Measurements from ENCODE around the gene PAQR7.
"Not testable (repeated sequence)": the region's sequence is repeated elsewhere in the genome, so short reads cannot be mapped to it uniquely, and the experiment has no call there.

The PAQR7 gene

DNA sequence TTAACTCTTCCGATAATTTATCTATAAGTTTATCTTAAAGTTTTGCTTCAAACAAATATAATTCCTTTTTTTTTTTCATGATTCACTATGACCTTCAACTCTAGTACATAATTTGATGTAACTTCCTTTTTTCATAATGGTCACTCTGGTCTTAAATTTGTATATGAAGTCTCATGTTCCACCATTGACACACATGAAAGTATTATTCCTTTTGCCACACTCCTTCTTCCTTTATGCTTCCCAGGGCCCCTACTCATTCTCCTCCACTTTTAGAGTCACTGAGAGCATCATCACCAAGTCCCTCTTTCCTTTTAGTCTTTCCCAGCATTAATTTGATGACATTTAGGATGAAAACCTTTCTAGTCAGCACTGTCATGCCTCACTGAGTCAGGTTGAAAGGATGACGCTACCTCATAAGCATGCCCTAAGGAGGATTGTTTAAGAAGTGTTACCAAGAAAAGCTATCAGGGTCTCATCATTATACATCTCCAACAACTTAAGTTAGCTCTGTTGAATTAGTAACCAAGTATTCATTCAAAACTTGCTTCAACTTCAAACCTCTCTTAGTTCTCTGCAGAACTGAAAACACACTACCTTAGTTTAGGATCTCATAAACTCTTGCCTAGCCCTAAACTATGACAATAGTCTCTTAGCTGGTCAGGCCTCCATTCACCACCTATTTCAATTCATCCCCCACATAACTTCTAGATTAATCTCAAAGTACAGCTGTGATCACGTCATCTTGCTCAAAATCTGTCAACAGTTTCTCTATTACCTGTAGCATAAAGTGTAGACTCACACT, 30.8 kb downstream of the PAQR7 start:
- DNase-seq, result no peak

DNA sequence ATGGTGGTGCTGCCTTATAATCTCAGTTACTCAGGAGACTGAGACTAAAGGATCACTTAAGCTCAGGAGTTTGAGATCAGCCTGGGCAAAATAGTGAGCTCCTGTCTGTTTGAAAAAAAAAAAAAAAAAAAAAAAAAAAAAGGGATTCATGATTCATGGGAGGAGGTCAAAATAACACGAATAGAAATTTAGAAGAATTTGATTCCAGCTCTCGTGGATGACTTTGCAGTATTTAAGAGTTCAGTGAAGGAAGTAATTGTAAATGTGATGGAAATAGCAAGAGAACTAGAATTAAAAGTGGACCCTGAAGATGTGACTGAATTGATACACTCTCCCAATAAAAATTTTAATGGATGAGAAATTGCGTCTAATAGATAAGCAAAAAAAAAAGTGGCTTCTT, 32.0 kb downstream of the PAQR7 start:
- DNase-seq, result no peak

DNA sequence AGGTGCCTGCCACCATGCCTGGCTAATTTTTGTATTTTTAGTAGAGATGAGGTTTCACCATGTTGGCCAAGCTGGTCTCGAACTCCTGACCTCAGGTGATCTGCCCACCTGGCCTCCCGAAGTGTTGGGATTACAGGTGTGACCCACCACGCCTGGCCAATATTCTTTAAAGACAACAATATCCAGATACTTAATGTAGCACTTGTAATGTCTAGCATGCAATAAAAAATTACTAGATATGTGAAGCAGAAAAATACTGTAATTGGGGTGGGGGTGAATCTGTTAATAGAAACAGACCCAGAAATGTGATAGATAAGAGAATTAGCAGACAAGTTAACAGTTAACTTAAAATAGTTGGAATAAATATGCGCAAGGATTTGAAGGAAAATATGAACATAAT, 35.7 kb downstream of the PAQR7 start:
- not testable (repeated sequence) for DNase-seq

DNA sequence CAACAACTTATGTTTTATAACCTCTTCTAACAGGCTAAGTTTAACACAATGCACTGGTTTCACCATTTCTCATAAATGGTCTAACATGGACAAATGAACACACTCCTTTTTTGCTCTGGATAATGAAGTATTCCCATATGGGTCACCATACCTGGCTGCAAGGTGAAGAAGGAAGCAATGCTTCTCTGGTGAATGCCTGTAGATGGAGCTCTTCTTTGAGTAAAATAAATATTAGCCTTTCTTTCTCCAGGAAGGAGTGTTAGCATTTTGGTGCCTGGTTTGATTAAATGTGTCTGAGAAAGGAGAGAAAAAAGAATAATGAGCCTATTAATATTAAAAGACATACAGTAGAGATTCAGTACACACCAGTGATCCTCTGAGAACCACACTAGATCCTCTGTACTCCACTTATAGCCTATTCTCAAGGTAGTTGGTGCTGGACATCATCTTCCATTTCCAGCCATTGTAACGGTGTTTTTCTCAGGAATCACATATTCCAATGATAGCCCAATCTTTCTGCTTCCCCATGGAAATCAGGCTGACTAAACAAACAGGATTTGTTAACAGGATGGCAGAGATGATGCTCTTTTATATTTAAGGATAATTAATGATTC, 38.1 kb downstream of the PAQR7 start:
- DNase-seq, result no peak

DNA sequence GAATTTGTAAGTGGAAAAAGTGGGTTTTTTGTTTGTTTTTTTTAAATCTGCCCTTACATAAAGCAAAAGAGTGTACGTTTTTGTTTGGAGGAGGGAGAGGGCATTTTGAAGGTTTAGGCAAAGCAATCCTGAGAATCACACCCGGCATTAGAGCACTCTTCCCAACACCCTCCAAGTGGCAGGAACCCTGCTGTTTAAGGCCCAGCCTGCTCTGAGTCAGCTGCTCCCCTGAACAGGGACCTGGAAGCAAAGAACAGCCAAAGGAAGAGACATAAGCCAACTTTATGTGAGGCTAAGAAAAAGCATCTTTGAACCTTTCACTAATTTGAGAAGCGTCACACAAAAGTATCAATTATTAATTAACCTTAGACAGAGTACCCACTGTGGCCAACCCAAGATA, 38.8 kb downstream of the PAQR7 start:
- DNase-seq, result no peak

DNA sequence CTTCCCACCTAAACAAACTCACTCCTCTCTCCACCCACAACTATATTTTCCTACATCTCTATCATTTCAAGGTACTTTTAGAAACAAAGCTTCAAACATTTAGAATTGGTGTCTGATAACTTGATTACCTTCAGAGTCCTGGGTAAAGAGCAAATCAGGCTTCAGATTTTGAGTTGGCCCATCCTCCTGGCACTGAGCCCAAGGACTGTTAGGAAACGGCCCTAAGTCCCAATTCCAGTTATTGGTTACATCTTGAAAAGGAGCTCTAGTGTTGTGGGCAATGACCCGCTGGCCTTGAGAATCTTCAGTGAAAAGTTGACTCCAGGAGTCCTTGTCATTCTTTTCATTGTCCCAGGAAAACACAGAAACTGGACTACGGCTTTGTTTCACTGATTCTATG, 40.6 kb downstream of the PAQR7 start:
- DNase-seq, result no peak

DNA sequence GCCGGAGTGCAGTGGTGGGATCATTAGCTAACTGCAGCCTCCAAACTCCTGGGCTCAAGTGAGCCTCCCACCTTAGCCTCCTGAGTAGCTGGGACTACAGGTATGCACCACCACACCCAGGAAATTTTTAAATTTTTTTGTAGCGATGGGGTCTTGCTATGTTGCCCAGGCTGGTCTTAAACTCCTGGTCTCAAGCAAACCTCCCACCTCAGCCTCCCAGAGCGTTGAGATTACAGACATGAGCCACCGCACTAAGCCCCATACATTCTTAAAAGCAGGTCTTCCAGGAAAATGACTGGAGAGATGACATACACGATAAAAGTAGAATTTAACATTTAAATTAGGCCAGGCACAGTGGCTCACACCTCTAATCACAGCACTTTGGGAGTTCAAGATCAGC, 42.4 kb downstream of the PAQR7 start:
- no peak for DNase-seq

DNA sequence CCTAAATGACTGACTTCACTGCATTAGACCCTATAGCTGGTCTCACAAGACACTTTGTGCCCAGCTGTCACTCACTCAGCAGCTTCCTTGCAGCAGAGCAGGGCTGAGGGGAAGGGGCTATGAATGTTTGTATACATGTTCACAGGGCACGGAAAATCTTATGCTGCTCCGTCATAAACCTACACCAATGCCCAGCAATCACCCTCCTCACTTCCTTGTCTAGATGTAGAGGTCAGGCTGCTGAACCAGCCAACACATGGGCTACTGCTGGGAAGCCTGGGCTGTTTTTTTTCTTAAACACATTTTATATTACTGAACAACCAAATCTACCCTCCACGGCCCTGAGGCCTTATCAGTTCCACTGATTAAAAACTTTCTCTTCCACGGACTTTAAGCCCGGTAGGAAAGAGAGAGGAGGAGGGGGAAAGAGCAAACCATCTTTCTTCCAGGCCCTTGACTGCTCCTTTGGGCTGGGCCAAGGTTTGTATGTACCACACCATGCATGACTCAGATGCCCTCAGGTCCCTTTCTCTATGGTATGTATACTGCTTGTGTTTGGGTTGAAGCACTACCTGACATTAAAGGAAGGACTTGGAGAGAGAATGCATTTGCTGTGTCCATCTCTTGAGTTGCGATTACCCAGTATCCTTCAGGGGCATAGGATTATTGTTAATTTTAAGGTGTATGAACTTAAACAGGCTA, 43.0 kb downstream of the PAQR7 start:
- DNase-seq, result no peak

DNA sequence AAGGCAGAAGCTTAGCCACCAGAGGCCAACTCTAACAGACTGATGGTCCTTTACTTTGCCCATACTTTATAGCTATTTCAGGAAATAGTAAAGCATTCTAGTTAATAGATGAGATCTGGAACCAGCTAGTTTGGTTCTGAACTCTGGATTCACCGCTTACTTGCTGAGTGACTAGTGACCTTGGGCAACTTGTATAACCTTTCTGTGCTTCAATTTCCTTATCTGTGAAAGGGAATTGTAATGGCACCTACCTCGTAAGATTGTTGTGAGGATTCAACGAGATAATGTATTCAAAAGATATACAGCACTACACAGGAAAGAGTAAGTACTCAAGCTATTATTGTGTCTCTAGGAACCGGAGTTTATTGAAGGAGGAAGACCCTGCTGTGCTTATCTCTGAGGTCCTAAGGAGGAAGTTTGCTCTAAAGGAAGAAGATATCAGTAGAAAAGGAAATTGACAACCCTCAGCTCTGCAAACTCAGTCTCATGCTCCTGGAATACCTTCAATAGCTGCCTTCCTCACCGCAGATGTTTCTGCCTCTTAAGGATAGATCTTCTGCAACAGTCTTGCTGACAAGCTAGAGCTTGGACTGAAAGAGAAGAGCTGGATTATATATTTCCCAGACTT, 43.8 kb downstream of the PAQR7 start:
- DNase-seq, result no peak

DNA sequence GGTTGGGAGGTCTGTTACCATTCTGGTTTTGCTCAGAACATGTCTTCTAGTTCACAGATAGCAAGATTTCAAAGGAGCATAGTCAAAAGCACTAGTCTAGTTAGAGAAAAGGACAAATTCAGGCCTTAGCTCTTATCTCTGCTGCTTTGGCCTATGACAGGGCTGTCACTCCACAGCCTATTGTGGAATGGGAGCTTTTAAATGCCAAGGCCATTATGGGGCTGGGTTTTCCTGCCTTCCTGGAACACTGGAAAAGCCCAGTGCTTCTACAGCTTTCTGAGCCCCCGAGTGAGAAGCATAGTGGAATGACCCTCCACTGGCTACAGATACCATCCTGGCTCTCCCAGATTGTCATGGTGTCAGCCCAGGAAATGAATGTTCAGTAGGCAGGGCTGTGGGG, 46.5 kb downstream of the PAQR7 start:
- DNase-seq, result no peak

DNA sequence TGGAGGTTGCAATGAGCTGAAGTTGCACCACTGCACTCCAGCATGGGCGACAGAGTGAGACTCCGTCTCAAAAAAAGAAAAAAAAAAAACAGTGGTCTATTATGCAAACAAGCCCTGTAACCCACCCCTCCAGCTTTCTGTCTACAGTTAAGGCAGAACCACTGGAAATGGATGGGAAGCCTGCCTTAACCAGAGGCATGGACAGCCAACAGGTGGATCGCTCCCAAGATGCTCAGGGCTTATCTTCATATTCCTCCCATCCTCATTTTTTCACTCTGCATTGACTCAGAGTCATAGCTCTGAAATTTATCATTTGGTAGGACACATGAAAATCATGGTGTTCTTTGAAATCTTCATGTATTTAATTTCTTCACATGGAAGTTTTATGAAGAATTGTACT, 47.0 kb downstream of the PAQR7 start:
- DNase-seq, result no peak

DNA sequence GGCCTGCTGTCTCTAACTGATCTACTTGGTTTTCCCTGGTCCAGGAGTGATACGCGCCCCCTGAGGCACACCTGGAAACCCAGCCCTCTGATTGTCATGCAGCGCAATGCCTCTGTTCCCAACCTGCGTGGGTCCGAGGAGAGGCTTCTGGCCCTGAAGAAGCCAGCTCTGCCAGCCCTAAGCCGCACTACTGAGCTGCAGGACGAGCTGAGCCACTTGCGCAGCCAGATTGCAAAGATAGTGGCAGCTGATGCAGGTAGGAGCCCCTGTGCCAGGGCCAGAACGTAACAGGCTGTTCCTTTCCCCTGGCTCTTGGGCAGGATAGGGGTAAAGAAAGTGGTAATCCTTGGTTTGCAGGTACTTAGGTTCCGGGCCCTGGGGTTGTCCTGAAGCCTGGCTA, 48.9 kb downstream of the PAQR7 start:
- no peak for DNase-seq

DNA sequence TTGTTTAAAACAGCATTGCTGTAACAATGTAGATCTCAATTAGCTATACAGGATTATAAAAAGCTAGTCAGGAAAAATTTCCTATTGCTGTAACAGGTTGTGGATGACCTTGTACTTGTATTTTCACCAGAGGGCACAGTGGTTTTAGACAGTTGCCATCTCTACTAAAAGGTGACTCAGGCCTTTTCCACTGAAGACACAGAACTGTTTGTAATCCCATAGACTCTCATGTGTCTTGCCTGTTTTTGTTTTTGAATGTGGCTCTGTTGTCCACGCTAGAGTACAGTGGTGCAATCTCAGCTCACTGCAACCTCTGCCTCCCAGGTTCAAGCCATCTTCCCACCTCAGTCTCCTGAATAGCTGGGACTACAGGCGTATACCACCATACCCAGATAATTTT, 49.9 kb downstream of the PAQR7 start:
- no peak for DNase-seq

DNA sequence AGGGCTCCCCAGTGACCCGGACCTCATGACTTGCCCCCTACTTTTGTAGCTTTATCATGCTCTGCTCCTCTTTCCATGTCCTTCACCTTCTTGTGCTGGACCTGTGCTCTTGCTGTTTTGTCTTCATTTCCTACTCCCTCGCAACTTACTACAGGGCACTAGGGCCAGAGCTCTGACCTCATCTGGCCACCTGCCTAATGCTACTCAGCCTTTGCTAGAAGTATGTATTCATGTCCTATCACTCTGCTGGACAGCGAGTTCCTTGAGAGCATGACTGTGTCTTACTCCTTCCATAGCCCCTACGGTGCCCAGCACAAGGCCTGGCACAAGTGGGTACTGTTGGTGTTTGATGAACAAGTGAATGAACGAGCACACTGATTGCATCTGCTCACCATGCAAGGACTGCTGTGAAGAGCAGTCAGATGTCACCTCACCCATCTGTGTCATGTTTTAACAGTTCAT, 53.8 kb downstream of the PAQR7 start:
- no peak for DNase-seq

DNA sequence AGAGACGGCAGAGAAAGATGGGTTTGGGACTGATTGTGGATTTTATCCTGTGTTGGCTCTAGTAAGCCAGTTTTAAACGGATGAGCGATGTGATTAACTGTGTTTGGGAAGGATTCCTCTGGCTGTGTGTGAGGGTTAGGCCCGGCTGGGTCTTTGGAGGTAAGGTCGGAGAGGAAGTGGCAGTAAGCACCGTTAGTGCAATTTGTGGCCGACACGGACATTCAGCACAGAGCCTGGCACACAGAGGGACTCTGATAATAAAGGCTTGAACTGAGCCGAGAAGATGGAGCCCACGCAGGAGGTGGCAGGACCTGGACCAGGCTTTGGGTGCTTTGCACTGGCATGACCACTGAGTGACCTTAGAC, 54.4 kb downstream of the PAQR7 start:
- no peak for DNase-seq

DNA sequence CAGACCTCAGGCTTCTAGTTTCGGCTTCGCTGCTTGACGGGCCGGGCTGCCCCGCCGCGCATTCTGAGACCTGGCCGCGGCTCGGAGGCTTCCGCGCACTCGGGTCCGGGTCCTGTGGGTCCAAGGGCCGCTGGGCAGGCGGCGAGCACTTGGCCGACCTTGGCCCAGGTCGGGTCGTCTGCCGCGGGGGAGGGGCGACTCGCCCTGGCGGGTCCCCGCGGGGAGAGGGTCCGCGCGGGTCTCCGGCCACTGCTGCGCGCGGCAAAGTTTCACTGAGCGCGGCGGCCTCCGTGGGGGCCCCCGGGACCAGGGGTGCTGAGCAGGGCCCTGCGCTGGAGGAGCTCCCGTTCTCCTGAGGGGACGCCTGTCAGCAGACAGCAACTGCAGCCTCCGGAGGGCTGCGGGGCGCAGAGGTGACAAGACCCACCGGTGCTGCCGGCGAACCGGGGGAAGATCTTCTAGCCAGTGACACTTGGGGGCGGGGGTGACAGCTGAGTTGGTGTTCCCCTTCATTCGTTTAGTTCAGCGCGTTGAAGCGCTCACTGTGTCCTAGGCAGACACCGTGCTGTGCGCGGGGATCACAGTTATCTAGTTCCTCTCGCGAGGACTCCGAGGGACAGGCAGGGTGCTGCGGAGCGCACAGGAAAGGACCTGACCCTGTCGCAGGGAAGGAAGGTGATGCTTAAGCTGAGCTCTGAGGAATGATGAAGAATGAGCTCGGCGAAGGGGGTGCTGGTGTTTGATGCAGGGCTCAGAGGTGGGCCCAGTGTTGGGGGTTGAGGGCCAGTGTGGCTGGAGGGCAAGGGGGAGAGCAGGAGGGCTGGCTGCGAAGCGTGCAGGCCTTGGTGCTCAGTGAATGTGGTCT, 55.0 kb downstream of the PAQR7 start:
- peak; percentile 78 for DNase-seq

DNA sequence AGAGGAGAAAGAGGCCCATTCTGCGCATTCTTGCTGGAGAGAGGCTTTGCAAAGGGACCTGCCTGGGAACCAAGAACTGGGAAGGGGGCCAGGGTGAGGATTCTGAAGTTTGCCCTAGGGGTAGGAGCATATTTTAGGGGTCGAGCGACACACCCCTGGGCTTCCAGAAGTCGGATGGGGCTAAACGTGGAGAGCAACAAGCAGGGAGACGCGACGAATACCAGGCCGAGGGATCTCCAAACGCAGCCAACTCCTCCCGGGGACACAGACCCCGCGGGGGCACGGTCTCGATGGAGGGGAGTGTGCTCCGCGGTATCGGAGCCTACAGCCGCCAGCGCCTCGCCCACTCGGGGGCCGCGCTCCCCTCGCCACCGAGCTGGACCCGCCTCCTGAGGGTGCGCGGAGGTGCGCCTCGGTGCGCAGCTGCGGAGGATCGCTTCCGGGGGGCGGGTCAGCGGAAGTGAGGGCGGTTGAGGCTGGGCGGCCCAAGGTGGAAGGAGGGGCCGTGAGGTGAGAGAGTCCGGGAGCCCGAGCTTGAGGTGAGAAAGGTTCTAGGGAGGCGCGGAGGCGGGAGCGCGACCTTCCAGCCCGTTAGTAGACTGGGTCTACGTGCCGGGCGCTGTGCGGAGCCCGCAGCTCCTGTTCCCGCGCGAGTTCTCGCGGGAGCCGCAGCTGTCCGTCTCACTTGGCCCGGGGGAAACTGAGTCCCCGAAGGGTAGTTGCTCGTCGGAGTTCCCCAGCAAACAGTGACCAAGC, 55.8 kb downstream of the PAQR7 start, which contains the start of gene MTFR1L:
Gene MTFR1L, plus strand, starts transcription at position 464 of the 756 bp plus-strand sequence. CDS start 3,151 bp downstream, outside the sequence.
- DNase-seq, result peak; percentile 93

DNA sequence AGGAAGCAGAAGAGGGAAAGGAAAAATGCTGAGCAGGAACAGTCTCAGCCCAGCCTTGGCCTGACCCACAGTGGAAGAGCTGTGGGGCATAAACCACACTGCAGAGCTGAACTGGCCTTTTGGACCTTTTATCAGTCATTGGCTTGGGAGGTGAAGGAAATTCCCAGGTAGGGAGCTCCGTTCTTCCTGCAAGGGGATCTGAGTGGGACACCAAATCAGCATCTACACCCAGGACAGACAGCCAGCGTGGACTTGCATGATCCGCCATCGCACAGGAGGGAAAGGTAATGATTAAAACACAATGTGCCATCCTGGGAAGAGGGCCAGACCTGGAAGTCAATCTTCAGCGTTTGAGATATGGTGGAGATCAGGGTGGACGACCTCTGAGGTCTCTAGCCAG, 56.9 kb downstream of the PAQR7 start:
- no peak for DNase-seq

DNA sequence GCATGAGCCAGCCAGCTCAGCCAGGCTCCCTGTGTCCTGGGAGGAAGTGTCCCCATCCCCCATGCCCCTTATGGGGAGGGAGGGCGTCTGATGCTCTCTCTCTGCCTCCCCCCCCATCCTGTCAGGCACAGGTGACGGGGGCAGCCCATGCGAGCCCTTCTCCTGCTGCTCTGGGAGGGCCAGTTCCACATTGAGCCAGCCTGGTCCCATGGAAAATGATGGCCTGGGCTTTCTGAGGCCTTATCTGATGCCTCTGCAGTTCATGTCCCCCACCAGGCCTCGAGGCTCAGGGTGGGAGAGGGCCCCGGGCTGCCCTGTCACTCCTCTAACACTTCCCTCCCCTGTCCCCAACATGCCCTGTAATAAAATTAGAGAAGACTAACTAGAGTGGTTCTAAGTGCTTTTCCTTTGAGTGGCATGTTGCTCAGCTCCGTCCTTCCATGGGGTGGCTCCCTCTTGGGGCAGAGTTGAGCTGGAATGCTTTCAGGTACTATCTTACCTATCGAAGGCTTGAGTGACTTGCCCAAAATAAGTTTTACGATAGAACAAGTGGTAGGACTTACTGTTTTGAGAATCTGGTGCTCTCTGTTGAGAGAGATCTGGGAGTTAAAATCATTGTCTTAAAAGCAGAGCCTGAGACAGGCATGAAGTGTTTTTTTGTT, 57.5 kb downstream of the PAQR7 start:
- DNase-seq, result no peak

DNA sequence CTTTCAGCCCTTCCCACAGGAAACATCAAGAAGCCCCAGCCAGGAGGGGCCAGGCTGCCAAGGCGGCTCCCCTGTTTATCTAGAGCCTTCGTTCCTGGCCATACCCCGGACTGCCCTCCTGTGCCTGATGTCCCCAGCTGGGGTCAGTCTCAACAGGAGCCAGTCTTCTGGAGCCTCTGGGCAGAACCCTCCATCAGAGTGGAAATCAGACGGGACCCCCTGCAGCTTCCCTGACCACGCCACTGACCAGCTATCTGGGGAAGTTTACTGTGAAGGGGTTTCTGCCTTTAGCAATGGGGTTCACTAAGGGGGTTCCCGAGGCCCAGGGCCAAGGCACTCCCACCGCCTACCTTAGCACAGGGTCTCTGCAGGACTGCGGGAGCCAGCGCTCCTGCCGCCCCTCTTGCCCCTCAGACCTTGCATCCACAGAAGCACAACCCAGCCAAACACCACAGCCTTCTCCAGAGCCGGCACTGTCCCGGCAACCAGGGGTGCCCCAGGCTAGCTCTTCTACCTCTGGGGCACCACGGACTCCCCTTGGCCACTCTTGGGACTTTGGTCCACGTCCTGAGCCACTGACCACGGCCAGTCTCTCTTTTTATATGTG, 59.3 kb downstream of the PAQR7 start:
- DNase-seq, result no peak
